T-helper 9 cell (primary cell): ENCODE data around the gene RPUSD3.
A peak's percentile ranks its signal among the peaks of the same experiment; 100 is the strongest.

Experiments
- DNase-seq: peaks from one replicate; pipeline ENCODE4 v3.0.0-alpha.2; 2020

Gene RPUSD3

GRCh38 chr3:9833078-9833477, 10.7 kb downstream of the RPUSD3 start:
- no peak for DNase-seq

GRCh38 chr3:9831253-9831652, 12.6 kb downstream of the RPUSD3 start:
- DNase-seq = no peak

- no peak for DNase-seq
These were observed 14.7 kb downstream of the RPUSD3 start for GRCh38 chr3:9828801-9829755.

- DNase-seq = no peak
These were observed 16.8 kb downstream of the RPUSD3 start for GRCh38 chr3:9826815-9827573.

- no peak for DNase-seq
These were observed 18.3 kb downstream of the RPUSD3 start for GRCh38 chr3:9825451-9826040.

- DNase-seq = no peak
These were observed 22.9 kb downstream of the RPUSD3 start for GRCh38 chr3:9820946-9821345.

- no peak for DNase-seq
These were observed 23.3 kb downstream of the RPUSD3 start for GRCh38 chr3:9820543-9820942.

- no peak for DNase-seq
These were observed 25.0 kb downstream of the RPUSD3 start for GRCh38 chr3:9818666-9819335.

- DNase-seq = no peak
These were observed 26.4 kb downstream of the RPUSD3 start for GRCh38 chr3:9817436-9817835.

- no peak for DNase-seq
These were observed 27.8 kb downstream of the RPUSD3 start for GRCh38 chr3:9815986-9816385.

GRCh38 chr3:9812870-9813483, 30.8 kb downstream of the RPUSD3 start:
- no peak for DNase-seq

GRCh38 chr3:9810846-9811245, 33.0 kb downstream of the RPUSD3 start:
- no peak for DNase-seq

- DNase-seq = no peak
These were observed 33.4 kb downstream of the RPUSD3 start for GRCh38 chr3:9810433-9810770.

- DNase-seq = peak; percentile 34
These were observed 34.0 kb downstream of the RPUSD3 start, which contains the start of gene TTLL3 for GRCh38 chr3:9809615-9810432. TSS of gene TTLL3 (plus strand) at chr3:9810262. CDS start at chr3:9810662, 400 bp downstream.

GRCh38 chr3:9809239-9809614, 34.6 kb downstream of the RPUSD3 start:
- no peak for DNase-seq

- DNase-seq = peak; percentile 20
These were observed 35.3 kb downstream of the RPUSD3 start for GRCh38 chr3:9808345-9809037.

GRCh38 chr3:9807981-9808344, 35.8 kb downstream of the RPUSD3 start:
- DNase-seq = no peak

GRCh38 chr3:9806688-9807589, 36.9 kb downstream of the RPUSD3 start:
- no peak for DNase-seq

GRCh38 chr3:9806137-9806536, 37.7 kb downstream of the RPUSD3 start:
- no peak for DNase-seq

- DNase-seq = no peak
These were observed 38.8 kb downstream of the RPUSD3 start for GRCh38 chr3:9804996-9805395.
